ENCODE results near the gene S100B.

S100B gene

DNA sequence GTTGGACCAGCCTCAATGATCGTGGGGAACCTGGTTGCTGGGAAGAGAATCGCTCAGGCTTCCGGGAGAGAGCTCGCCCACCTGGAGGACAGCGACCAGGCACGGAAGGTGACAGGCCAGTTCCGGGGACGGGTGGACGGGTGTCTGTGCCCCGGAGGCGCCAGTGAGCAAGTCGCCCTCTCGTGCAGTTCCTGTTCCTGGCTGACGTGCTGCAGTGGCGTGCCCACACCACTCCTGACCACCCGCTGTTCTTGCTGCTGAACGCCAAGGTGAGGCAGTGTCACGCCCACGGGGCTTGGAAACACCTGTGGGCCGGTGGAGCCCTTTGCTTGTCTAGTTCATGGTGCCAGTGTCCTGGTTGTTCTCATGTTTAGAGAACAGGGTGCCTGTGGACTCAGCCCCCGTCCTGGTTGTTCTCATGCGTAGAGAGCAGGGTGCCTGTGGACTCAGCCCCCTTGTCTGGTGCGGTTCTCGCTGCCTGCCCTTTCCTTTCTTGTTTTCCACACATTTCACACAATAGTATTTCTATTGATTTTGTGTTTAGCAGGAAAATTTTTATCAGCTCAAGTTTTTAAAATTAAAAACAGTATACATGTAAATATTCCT, 53.1 kb downstream of the S100B start:
- no peak for DNase-seq (ENCODE audit: low spot score)

DNA sequence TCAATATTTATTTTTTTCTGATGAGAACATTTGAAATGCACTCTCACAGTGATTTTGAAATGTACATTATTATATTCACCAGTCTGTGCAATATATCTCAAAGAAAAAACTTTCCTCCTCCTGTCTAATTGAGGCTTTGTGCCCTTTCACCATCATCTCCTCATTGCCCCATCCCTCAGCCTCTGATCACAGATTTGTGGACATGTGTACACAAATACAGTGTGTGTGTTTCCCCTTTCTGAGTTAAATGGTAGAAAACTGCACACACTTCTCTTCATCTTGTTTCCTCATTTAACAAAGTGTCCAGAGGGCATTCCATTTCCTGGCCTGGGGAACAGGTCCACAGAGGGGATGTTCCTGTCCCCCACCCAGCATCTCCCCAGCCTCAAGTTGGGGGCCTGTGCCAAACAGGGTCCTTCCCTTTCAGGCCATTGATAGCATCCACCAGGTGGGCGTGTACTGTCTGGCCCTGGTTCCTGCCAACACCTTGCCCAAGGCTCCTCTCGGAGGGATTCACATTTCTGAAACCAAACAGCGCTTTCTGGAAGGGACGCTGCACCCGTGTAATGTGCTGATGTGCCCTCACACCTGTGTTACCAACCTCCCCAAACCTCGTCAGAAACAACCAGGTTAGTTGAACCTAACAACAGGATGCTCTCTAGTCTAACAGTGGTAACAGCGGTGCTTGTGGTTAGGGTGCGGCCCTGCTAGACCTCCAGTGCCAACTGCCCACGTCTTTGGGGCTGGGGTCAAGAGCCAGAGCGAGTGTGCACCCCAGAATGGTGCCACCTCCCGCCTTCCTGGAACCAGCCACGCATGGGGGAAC, 54.6 kb downstream of the S100B start:
- peaks cover 3% of the 10 kb centered on the region for H3K4me1 ChIP-seq (ENCODE audit: insufficient read depth, poor library complexity, severe bottlenecking)
- TF ChIP-seq, protein P1, sequence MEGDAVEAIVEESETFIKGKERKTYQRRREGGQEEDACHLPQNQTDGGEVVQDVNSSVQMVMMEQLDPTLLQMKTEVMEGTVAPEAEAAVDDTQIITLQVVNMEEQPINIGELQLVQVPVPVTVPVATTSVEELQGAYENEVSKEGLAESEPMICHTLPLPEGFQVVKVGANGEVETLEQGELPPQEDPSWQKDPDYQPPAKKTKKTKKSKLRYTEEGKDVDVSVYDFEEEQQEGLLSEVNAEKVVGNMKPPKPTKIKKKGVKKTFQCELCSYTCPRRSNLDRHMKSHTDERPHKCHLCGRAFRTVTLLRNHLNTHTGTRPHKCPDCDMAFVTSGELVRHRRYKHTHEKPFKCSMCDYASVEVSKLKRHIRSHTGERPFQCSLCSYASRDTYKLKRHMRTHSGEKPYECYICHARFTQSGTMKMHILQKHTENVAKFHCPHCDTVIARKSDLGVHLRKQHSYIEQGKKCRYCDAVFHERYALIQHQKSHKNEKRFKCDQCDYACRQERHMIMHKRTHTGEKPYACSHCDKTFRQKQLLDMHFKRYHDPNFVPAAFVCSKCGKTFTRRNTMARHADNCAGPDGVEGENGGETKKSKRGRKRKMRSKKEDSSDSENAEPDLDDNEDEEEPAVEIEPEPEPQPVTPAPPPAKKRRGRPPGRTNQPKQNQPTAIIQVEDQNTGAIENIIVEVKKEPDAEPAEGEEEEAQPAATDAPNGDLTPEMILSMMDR (IDR thresholded peaks at IDR 0.05; ENCODE audit: poor library complexity, severe bottlenecking) = no peak
- peaks cover 48% of the 10 kb centered on the region for H3K36me3 ChIP-seq (ENCODE audit: low read depth)
- no peak overlapping the region for H3K27ac ChIP-seq (ENCODE audit: poor library complexity, severe bottlenecking)
- no peaks in the 10 kb centered on the region for H3K27me3 ChIP-seq (ENCODE audit: insufficient read depth, poor library complexity, severe bottlenecking)
- no peaks in the 10 kb centered on the region for H3K9me3 ChIP-seq (ENCODE audit: severe bottlenecking)
- no peak for ATAC-seq (ENCODE audit: low read depth)
- no peak overlapping the region for H3K4me3 ChIP-seq (ENCODE audit: severe bottlenecking)
- DNase-seq (ENCODE audit: low spot score) = no peak

More for the DNA sequence above, 53.1 kb downstream of the S100B start:
- TF ChIP-seq, protein P1 (IDR thresholded peaks at IDR 0.05; ENCODE audit: poor library complexity, severe bottlenecking) = no peak
- no peaks in the 10 kb centered on the region for H3K27me3 ChIP-seq (ENCODE audit: insufficient read depth, poor library complexity, severe bottlenecking)
- no peak overlapping the region for H3K4me3 ChIP-seq (ENCODE audit: severe bottlenecking)
- ATAC-seq (ENCODE audit: low read depth) = no peak
- H3K4me1 ChIP-seq (ENCODE audit: insufficient read depth, poor library complexity, severe bottlenecking) = no peaks in the 10 kb centered on the region
- H3K27ac ChIP-seq (ENCODE audit: poor library complexity, severe bottlenecking) = no peak overlapping the region
- H3K9me3 ChIP-seq (ENCODE audit: severe bottlenecking) = no peaks in the 10 kb centered on the region
- peaks cover 49% of the 10 kb centered on the region for H3K36me3 ChIP-seq (ENCODE audit: low read depth)

DNA sequence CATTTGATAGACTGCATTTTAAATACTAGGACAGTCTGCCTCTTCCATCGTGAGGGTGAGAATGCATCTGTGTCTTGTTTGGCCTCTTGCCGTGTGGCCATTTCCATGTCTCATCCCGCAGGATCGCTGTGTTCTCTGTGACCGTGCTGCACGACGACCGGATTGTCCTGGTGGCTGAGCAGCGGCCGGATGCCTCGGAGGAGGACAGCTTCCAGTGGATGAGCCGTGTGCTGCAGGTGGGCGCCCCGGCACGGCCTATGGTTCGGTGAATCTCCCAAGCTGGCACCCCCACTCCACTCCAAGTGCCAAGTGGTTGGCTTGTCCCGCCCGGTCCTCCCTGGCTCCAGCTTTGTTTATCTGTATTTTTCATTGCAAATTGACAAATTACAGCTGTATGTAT, 55.2 kb downstream of the S100B start:
- no peak for DNase-seq (ENCODE audit: low spot score)
- ATAC-seq (ENCODE audit: low read depth) = no peak
- no peak overlapping the region for H3K27ac ChIP-seq (ENCODE audit: poor library complexity, severe bottlenecking)

More for the DNA sequence above, 55.2 kb downstream of the S100B start:
- Histone ChIP-seq H3K36me3 (ENCODE audit: low read depth) (peaks cover 49% of the 10 kb centered on the region), H3K4me3 (ENCODE audit: severe bottlenecking) (no peak overlapping the region), H3K4me1 (ENCODE audit: insufficient read depth, poor library complexity, severe bottlenecking) (peaks cover 8% of the 10 kb centered on the region), H3K27me3 (ENCODE audit: insufficient read depth, poor library complexity, severe bottlenecking) (no peaks in the 10 kb centered on the region), H3K9me3 (ENCODE audit: severe bottlenecking) (no peaks in the 10 kb centered on the region)
- TF ChIP-seq, protein P1 (IDR thresholded peaks at IDR 0.05; ENCODE audit: poor library complexity, severe bottlenecking) = no peak
